Measurements from ENCODE around the gene UBE2F.

DNA sequence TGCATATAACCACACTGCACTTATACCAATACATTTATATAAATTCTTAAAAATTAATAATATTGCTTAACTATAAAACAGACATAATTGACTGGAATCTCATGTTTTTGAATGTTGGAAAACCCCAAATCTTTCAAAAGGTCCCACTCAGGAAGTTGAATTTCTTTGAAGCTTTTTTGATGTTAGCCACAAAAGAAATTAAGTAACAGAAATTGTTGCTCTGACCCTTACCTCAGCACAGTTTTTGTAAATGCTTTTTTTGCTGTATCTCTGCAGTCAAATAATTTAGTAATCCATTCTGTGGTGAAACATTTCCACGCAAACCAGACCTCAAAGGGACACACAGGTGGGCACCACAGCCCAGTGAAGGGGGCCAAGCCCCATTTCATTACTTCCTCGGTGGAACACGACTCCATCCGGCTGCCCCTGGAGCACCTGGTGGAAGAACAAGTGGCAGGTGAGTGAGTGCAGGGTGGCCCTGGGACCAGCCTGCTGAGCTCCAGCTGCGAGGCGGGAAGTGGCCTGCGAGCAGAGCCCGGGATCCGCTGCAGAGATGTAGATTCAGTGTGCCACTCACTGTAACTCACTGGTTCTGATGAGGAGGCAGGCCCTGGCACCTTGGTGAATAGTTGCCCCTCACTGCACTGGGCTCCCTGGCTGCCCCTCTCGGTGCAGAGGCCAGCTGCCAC, 102.4 kb downstream of the UBE2F start:
- TF ChIP-seq CEBPB (IDR thresholded peaks at IDR 0.05) (no peak), EP300 (IDR thresholded peaks at IDR 0.05; ENCODE audit: borderline replicate concordance) (no peak), FOXM1 (IDR thresholded peaks at IDR 0.05; ENCODE audit: borderline replicate concordance, low read depth) (no peak), NFIC (IDR thresholded peaks at IDR 0.05) (no peak), MAX (IDR thresholded peaks at IDR 0.05) (no peak)
- TF ChIP-seq, protein P1, sequence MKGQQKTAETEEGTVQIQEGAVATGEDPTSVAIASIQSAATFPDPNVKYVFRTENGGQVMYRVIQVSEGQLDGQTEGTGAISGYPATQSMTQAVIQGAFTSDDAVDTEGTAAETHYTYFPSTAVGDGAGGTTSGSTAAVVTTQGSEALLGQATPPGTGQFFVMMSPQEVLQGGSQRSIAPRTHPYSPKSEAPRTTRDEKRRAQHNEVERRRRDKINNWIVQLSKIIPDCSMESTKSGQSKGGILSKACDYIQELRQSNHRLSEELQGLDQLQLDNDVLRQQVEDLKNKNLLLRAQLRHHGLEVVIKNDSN (IDR thresholded peaks at IDR 0.05) = no peak

Measured in Ishikawa (cell line).